Upper lobe of left lung (tissue), 6 donors: ENCODE data around the gene TRIM25. TPM values are rescaled to one million over a fixed set of nuclear protein-coding genes. Genes with fewer than 3 reads are reported as not detected.

Source experiments
- ATAC-seq, 2 donors: fragments of 200-7000 bp; cut with Tn5 transposase; one replicate each; pipeline ENCODE4 v1.9.1; 2022; ENCODE audit warnings: mild to moderate bottlenecking in 2 of 2, moderate library complexity in 2 of 2; ENCODE audit not compliant: low FRiP score in 2 of 2
- DNase-seq, 2 donors: peaks; one replicate each; pipeline ENCODE4 v3.0.0-alpha.2; 2019 to 2020
- H3K27ac ChIP-seq, 4 donors: fragments of 200-600 bp; sonication (generic); one replicate each; pipeline ENCODE4 v1.5.1; 2016 to 2019
- H3K27me3 ChIP-seq, 4 donors: fragments of 200-600 bp; sonication (generic); one replicate each; pipeline ENCODE4 v1.5.1; 2017 to 2019
- H3K36me3 ChIP-seq, 4 donors: fragments of 200-600 bp; sonication (generic); one replicate each; pipeline ENCODE4 v1.5.1; 2016 to 2019
- H3K4me1 ChIP-seq, 4 donors: fragments of 200-600 bp; sonication (generic); one replicate each; pipeline ENCODE4 v1.5.1; 2018 to 2019
- H3K4me3 ChIP-seq, 4 donors: fragments of 200-600 bp; sonication (generic); one replicate each; pipeline ENCODE4 v1.5.1; 2017 to 2019; ENCODE audit warnings: mild to moderate bottlenecking in 2 of 4, moderate library complexity in 1 of 4
- H3K9me3 ChIP-seq, 4 donors: fragments of 200-600 bp; sonication (generic); one replicate each; pipeline ENCODE4 v1.5.1; 2018 to 2019
- EP300 ChIP-seq, 4 donors: sonication (generic); formaldehyde crosslinking; IDR thresholded peaks; one replicate each; pipeline ENCODE4 v1.5.1; 2017; ENCODE audit warnings: antibody characterized with exemption in 4 of 4, control low read depth in 2 of 4
- POLR2A ChIP-seq, 4 donors: fragments of 450-650 bp; IDR thresholded peaks; one replicate each; pipeline ENCODE4 v1.5.1; 2016 to 2017; ENCODE audit warnings: antibody characterized with exemption in 4 of 4, mild to moderate bottlenecking in 2 of 4
- POLR2AphosphoS5 ChIP-seq, 2 donors: sonication (generic); formaldehyde crosslinking; IDR thresholded peaks; one replicate each; pipeline ENCODE4 v1.5.1; 2017; ENCODE audit warnings: antibody characterized with exemption in 2 of 2
- WGBS, 2 donors: methylation state at CpG; one replicate each; pipeline ENCODE4 v1.1.5; 2017 to 2018; 5-methylcytosine and 5-hydroxymethylcytosine counted together
- total RNA-seq, 6 donors: library from RNA; depleted of rRNA in 4 of 6; stranded (reverse); fragments of >200 nt in 4 of 6; gene quantifications; one replicate each; pipeline versions ENCODE4 v1.1.0 to v1.2.1, GENCODE V29; 2016 to 2021
- TF ChIP-seq, protein P1 (sequence below), 6 experiments: fragments of 450-650 bp in 4 of 6; fragments of 200-600 bp in 2 of 6; sonication (generic) in 2 of 6; IDR thresholded peaks; one replicate each; pipeline ENCODE4 v1.5.1; 2016 to 2019; ENCODE audit warnings: antibody characterized with exemption in 6 of 6
- donor health status: DM: no; HTN: no; CAD: no; lungs with moderate emphysema.
- donor health status: DM: no; HTN: yes; CAD: no; lungs with severe emphysema.

TRIM25 gene
- total RNA-seq, 6 donors from 2014 or later = 66.7 to 294 (median 83.0) TPM

DNA sequence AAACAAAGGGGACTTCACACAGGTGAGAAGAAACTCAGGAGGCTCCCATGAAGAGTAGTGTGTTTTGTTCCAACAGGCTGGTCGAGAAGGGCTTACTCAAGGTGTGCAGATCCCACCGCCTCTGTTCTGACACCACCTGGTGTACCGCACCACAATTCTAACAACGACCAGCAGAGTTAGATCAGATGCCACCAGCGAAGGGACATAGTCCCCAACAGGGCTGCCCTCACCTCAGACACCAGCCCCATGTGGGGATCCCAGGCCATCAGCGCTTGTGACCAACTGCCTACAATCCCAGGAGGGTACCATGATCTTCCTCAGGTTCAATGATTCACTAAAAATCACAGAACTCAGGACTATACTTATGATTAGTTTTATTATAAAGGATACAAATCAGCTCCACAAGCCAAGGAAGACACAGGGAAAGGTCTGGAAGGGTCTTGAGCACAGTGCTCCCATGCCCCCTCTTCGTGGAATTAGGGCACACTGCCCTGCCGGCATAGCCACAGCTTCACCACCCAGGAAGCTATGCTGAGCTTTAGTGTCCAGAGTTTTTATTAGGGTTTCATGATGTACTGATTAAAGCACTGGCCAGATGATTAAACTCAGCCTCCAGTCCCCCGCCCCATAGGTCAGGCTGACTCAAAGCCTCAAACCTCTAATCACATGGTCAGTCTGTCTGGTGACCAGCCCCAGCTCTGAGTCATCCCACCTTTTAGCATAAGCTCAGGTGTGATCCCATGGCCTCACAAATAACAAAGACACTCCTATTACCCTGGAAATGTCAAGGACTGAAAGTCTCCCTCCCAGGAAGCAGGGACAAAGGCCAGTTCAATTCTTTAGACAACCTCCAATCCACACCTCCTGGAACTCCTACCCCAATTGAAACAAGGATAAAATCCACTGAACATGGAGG, 26.0 kb downstream of the TRIM25 start:
- WGBS, 2 donors = 95 to 99% methylated on average over 9 of the region's 9 CpGs

DNA sequence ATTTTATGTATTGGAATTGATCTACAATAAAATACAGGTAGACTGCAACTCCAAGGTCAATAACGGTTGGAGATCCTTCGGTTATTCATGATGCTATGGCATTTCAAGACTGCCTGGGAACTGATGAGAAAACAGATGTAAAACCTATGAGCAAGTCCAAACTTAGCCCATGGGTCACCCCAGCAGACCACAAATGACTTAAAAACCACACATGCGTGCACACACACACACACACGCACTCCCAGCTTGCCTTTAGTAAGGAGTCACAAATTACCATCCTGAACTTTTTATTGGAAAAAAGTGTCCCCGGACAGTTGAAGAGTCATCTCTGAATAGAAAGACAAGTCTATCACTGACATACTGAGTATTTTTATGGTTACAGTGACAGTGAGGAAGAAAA, 26.7 kb downstream of the TRIM25 start:
- no peak for ATAC-seq
- H3K9me3 ChIP-seq = no peaks in the 10 kb centered on the region
- no peaks in the 10 kb centered on the region for H3K27me3 ChIP-seq
- H3K36me3 ChIP-seq = peaks cover 13 to 58% (median 36%) of the 10 kb centered on the region in 4 donors
- no peak for DNase-seq
- TF ChIP-seq POLR2AphosphoS5 (IDR thresholded peaks at IDR 0.05) = no peak
- no peak for TF ChIP-seq EP300 (IDR thresholded peaks at IDR 0.05)
- TF ChIP-seq POLR2A (IDR thresholded peaks at IDR 0.05) = no peak
- TF ChIP-seq, protein P1, sequence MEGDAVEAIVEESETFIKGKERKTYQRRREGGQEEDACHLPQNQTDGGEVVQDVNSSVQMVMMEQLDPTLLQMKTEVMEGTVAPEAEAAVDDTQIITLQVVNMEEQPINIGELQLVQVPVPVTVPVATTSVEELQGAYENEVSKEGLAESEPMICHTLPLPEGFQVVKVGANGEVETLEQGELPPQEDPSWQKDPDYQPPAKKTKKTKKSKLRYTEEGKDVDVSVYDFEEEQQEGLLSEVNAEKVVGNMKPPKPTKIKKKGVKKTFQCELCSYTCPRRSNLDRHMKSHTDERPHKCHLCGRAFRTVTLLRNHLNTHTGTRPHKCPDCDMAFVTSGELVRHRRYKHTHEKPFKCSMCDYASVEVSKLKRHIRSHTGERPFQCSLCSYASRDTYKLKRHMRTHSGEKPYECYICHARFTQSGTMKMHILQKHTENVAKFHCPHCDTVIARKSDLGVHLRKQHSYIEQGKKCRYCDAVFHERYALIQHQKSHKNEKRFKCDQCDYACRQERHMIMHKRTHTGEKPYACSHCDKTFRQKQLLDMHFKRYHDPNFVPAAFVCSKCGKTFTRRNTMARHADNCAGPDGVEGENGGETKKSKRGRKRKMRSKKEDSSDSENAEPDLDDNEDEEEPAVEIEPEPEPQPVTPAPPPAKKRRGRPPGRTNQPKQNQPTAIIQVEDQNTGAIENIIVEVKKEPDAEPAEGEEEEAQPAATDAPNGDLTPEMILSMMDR (IDR thresholded peaks at IDR 0.05) = no peak
- no peak overlapping the region for H3K4me3 ChIP-seq
- no peaks in the 10 kb centered on the region for H3K4me1 ChIP-seq
- no peak overlapping the region for H3K27ac ChIP-seq
- 95 to 100% methylated on average over 5 of the region's 5 CpGs for WGBS, 2 donors

More for the DNA sequence above, 26.0 kb downstream of the TRIM25 start:
- TF ChIP-seq EP300 (IDR thresholded peaks at IDR 0.05) (no peak), POLR2AphosphoS5 (IDR thresholded peaks at IDR 0.05) (no peak), POLR2A (IDR thresholded peaks at IDR 0.05) (no peak)
- TF ChIP-seq, protein P1 (IDR thresholded peaks at IDR 0.05) = no peak
- H3K4me1 ChIP-seq = no peaks in the 10 kb centered on the region
- no peaks in the 10 kb centered on the region for H3K9me3 ChIP-seq
- peaks cover 15 to 65% (median 42%) of the 10 kb centered on the region in 4 donors for H3K36me3 ChIP-seq
- no peak overlapping the region for H3K27ac ChIP-seq
- no peak overlapping the region for H3K4me3 ChIP-seq
- DNase-seq (no peak), ATAC-seq (no peak)
- H3K27me3 ChIP-seq = no peaks in the 10 kb centered on the region

DNA sequence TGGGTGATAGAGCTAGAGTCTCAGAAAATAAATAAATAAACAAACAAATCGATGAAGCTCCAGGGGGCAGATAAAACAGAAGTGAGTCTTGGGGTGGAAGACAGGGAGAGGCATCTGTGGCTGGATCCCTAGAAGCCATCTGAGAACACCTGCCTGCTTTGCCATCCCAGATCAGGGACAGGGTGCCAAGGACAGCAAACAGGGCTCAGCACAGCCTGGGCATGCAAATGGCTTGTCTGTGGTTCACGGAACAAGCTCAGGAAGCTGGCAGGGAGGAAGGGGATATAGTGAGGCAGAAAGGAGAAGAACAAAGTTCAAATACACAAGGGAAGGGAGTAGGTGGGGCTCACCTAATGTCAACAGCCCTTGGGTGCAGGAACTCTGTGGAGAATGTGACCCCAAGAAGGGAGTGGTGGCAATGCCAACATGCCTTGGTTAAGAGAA, 27.5 kb downstream of the TRIM25 start:
- H3K4me3 ChIP-seq = no peak overlapping the region
- H3K27me3 ChIP-seq = no peaks in the 10 kb centered on the region
- TF ChIP-seq POLR2AphosphoS5 (IDR thresholded peaks at IDR 0.05) = no peak
- no peak for TF ChIP-seq POLR2A (IDR thresholded peaks at IDR 0.05)
- no peak for TF ChIP-seq EP300 (IDR thresholded peaks at IDR 0.05)
- TF ChIP-seq, protein P1 (IDR thresholded peaks at IDR 0.05) = no peak
- no peak overlapping the region for H3K27ac ChIP-seq
- no peaks in the 10 kb centered on the region for H3K9me3 ChIP-seq
- ATAC-seq = no peak
- H3K4me1 ChIP-seq = no peaks in the 10 kb centered on the region
- DNase-seq = no peak
- H3K36me3 ChIP-seq = peaks cover 5 to 50% (median 28%) of the 10 kb centered on the region in 4 donors
- 72 to 76% methylated on average over 2 of the region's 2 CpGs for WGBS, 2 donors

DNA sequence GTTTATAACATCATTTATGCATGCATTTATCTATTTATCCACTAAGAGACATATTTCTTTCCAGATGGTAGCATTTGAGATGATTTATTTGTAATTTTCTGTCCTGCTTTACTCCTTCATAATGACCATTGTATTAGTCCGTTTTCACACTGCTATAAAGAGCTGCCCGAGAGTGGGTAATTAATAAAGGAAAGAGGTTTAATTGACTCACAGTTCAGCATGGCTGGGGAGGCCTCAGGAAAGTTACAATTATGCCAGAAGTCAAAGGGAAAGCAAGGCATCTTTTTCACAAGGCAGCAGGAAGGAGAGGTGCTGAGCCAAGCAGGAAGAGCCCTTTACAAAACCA, 28.6 kb downstream of the TRIM25 start:
- H3K27ac ChIP-seq = no peak overlapping the region
- no peak for DNase-seq
- H3K27me3 ChIP-seq = no peaks in the 10 kb centered on the region
- H3K36me3 ChIP-seq = peaks cover 3 to 40% (median 18%) of the 10 kb centered on the region in 4 donors
- WGBS, 2 donors = 87% methylated on average over 2 of the region's 2 CpGs
- no peak for TF ChIP-seq EP300 (IDR thresholded peaks at IDR 0.05)
- no peak for TF ChIP-seq POLR2A (IDR thresholded peaks at IDR 0.05)
- TF ChIP-seq, protein P1 (IDR thresholded peaks at IDR 0.05) = no peak
- no peak for TF ChIP-seq POLR2AphosphoS5 (IDR thresholded peaks at IDR 0.05)
- no peak for ATAC-seq
- H3K4me1 ChIP-seq = no peaks in the 10 kb centered on the region
- no peak overlapping the region for H3K4me3 ChIP-seq
- no peaks in the 10 kb centered on the region for H3K9me3 ChIP-seq
